ENCODE data around the gene STMN3.
"Not testable (repeated sequence)": the region's sequence is repeated elsewhere in the genome, so short reads cannot be mapped to it uniquely, and the experiment has no call there.

STMN3 gene

GRCh38 chr20:63613863-63614594 is 39.2 kb downstream of the STMN3 start:
- not testable (repeated sequence) for H3K4me3 ChIP-seq (ENCODE audit: low read depth, low read length, poor library complexity, severe bottlenecking); H3F3A ChIP-seq (ENCODE audit: insufficient read depth, low read length); H3K4me2 ChIP-seq (ENCODE audit: low read length); H4K20me1 ChIP-seq (ENCODE audit: insufficient read depth, low read length); H3K9me3 ChIP-seq (ENCODE audit: low read length); H2AFZ ChIP-seq (ENCODE audit: low read length); H3K79me2 ChIP-seq (ENCODE audit: insufficient read depth, low read length); H3K9me2 ChIP-seq (ENCODE audit: low read depth, low read length); H3K27ac ChIP-seq (ENCODE audit: low read depth, low read length, poor library complexity, severe bottlenecking); H3K4me1 ChIP-seq (ENCODE audit: insufficient read depth, low read length, severe bottlenecking); H3K27me3 ChIP-seq (ENCODE audit: insufficient read depth, low read length); H3K9ac ChIP-seq (ENCODE audit: low read length)
- H3K36me3 ChIP-seq (ENCODE audit: insufficient read depth, low read length) = peaks cover 61% of the 10 kb centered on the region
- TF ChIP-seq CTCF (IDR thresholded peaks at IDR 0.05; ENCODE audit: low read length) = 0 out of 2 replicates have a peak, but pooled peaks have one; percentile 20

- Histone ChIP-seq H3K4me1 (ENCODE audit: insufficient read depth, low read length, severe bottlenecking) (no peaks in the 10 kb centered on the region), H3K27ac (ENCODE audit: low read depth, low read length, poor library complexity, severe bottlenecking) (no peak overlapping the region), H3K79me2 (ENCODE audit: insufficient read depth, low read length) (no peaks in the 10 kb centered on the region), H3K9me2 (ENCODE audit: low read depth, low read length) (no peaks in the 10 kb centered on the region), H3K27me3 (ENCODE audit: insufficient read depth, low read length) (no peaks in the 10 kb centered on the region), H3K9ac (ENCODE audit: low read length) (no peak overlapping the region), H3K36me3 (ENCODE audit: insufficient read depth, low read length) (peaks cover 45% of the 10 kb centered on the region), H3K9me3 (ENCODE audit: low read length) (no peaks in the 10 kb centered on the region), H2AFZ (ENCODE audit: low read length) (no peak overlapping the region), H3K4me2 (ENCODE audit: low read length) (no peak overlapping the region), H3F3A (ENCODE audit: insufficient read depth, low read length) (no peaks in the 10 kb centered on the region), H4K20me1 (ENCODE audit: insufficient read depth, low read length) (no peaks in the 10 kb centered on the region), H3K4me3 (ENCODE audit: low read depth, low read length, poor library complexity, severe bottlenecking) (no peak overlapping the region)
- TF ChIP-seq EZH2 (IDR thresholded peaks at IDR 0.05; ENCODE audit: borderline replicate concordance, low read length) (no peak), CTCF (IDR thresholded peaks at IDR 0.05; ENCODE audit: low read length) (no peak)
These were observed 40.8 kb downstream of the STMN3 start for GRCh38 chr20:63612276-63612931.

- Histone ChIP-seq H3K9me3 (ENCODE audit: low read length) (no peaks in the 10 kb centered on the region), H3K36me3 (ENCODE audit: insufficient read depth, low read length) (peaks cover 38% of the 10 kb centered on the region), H3K4me1 (ENCODE audit: insufficient read depth, low read length, severe bottlenecking) (no peaks in the 10 kb centered on the region), H3F3A (ENCODE audit: insufficient read depth, low read length) (no peaks in the 10 kb centered on the region), H4K20me1 (ENCODE audit: insufficient read depth, low read length) (no peaks in the 10 kb centered on the region), H3K27me3 (ENCODE audit: insufficient read depth, low read length) (no peaks in the 10 kb centered on the region), H3K79me2 (ENCODE audit: insufficient read depth, low read length) (no peaks in the 10 kb centered on the region), H3K9ac (ENCODE audit: low read length) (no peak overlapping the region), H3K27ac (ENCODE audit: low read depth, low read length, poor library complexity, severe bottlenecking) (no peak overlapping the region), H3K9me2 (ENCODE audit: low read depth, low read length) (no peaks in the 10 kb centered on the region), H2AFZ (ENCODE audit: low read length) (no peak overlapping the region), H3K4me3 (ENCODE audit: low read depth, low read length, poor library complexity, severe bottlenecking) (no peak overlapping the region), H3K4me2 (ENCODE audit: low read length) (no peak overlapping the region)
- TF ChIP-seq EZH2 (IDR thresholded peaks at IDR 0.05; ENCODE audit: borderline replicate concordance, low read length) (no peak), CTCF (IDR thresholded peaks at IDR 0.05; ENCODE audit: low read length) (no peak)
These were observed 41.6 kb downstream of the STMN3 start for GRCh38 chr20:63611646-63612045.
